GM23248 (cell line): ENCODE data around the gene LMX1A.

Experiments used
- EZH2 ChIP-seq: fragments of 200-600 bp; sonication (generic); IDR thresholded peaks from 2 replicates; pipeline ENCODE4 v1.6.1; 2018; ENCODE audit warnings: antibody characterized with exemption, mild to moderate bottlenecking; ENCODE audit not compliant: insufficient read depth, poor library complexity, severe bottlenecking
- EZH2phosphoT487 ChIP-seq: fragments of 200-600 bp; sonication (generic); IDR thresholded peaks from 2 replicates; pipeline ENCODE4 v1.6.1; 2018; ENCODE audit warnings: antibody characterized with exemption, moderate library complexity, mild to moderate bottlenecking, low read depth; ENCODE audit not compliant: insufficient read depth

DNA sequence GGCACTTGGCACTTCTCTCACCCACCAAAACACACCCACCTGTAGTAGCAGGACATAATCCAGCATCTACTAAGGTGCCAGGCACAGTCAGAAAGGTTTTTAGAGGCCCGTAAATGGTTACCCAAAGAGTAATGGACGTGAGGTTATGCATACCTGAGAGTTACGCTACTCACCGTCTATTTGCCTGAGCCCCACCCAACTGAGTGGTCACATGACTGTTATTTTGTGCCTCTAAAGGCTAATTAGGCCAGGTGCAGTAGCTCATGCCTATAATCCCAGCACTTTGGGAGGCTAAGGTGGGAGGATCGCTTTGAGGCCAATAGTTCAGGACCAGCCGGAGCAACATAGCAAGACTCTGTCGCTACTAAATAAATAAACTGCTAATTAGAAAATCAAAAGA lies 11.0 kb downstream of the LMX1A start:
- no peak for TF ChIP-seq EZH2phosphoT487
- no peak for TF ChIP-seq EZH2
